Bronchus fibroblast of lung (primary cell): ENCODE results near the gene FAM174C. TPM values are rescaled to one million over a fixed set of nuclear protein-coding genes. Genes with fewer than 3 reads are reported as not detected.

Source experiments
- total RNA-seq: library from RNA; depleted of rRNA; stranded (reverse); fragments of >200 nt; gene quantifications from 2 replicates; pipeline ENCODE4 v1.2.3, GENCODE V29; 2015

FAM174C gene
- 57.2 and 66.0 TPM in 2 replicates for total RNA-seq

GRCh38 chr19:1275260-1275975, at the start of gene FAM174C:
Gene FAM174C, plus strand, starts transcription at chr19:1275530. Its CDS starts 20 bp downstream, at chr19:1275550.

GRCh38 chr19:1237754-1238368, 37.5 kb upstream of the FAM174C start, which contains the start of gene CBARP:
Gene CBARP, minus strand, starts transcription at chr19:1238005. Its CDS starts 1,905 bp downstream, at chr19:1236100.

DNA sequence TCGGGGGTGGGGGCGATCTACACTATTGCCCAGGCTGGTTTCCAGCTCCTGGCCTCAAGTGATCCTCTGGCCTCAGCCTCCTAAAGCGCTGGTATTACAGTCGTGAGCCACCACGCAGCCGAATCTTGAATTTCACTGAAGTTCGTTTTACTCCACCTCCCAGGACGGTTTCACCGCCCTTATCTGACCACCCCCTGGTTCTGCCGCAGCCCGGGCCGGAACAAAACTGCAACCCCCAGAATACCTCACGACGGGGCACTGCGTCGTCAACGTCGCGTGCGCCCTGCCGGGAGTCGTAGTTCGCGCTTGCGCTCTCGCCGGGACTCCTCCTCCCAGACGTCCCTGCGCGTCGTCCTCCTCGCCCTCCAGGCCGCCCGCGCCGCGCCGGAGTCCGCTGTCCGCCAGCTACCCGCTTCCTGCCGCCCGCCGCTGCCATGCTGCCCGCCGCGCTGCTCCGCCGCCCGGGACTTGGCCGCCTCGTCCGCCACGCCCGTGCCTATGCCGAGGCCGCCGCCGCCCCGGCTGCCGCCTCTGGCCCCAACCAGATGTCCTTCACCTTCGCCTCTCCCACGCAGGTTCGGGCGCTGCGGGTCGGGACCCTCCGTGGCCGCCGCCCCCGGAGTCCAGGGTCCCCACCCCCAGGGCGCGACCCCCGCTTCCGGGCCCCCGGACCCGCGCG, 33.8 kb upstream of the FAM174C start, which contains the start of gene ATP5F1D:
ATP5F1D (plus strand) TSS at position 335 of the 679 bp plus-strand sequence; CDS start at position 435, 100 bp downstream.

DNA sequence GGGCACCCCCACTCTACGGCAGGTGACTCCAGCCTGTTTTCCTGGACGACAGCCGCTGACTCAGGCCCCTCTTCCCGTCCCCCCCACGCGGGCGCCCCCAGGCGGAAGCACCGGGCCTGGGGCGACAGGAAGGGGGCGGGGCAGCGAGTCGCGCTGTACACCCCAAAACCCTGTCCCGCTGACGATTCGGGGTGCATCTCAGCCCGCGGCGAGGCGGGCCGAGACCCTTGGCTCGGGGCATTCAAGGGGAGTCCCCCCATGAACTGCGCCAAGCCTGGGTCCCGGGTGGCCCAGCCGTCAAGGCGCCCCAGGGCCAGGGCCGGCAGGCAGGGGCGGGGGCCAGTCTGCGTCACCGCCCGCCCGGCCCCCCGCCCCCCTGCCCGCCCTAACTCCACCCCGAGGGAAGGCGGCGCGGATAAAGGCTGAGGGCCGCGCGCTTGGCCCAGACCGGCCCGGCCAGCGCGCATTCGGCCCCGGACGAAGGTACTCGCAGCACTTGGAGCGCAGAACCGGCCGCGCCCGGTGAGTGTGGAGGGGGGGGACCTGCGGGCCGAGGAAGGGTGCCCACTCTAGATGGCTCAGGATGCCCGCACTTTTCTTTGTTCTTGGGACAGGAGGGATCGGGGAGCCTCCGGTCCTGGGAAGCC, 27.1 kb upstream of the FAM174C start, which contains the start of gene MIDN:
MIDN (plus strand) TSS at position 445 of the 647 bp plus-strand sequence. CDS start 1,714 bp downstream, outside the sequence.

DNA sequence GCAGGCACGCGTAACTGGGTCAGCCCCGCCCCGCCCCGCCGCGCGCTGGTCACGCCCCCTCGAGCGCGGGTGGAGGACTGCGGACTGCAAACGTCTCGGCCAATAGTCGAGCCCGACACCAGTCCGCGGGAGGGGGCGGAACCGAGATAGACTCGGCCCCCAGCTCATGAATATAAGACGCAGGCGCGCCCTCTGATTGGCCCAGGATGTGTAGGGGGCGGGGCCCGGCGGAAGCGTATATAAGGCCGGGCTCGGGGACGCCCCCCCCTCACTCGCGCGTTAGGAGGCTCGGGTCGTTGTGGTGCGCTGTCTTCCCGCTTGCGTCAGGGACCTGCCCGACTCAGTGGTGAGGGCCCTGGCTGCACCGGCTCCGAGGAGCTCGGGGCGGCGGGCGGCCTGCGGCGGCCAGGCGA, 6.3 kb upstream of the FAM174C start, which contains the start of gene CIRBP:
CIRBP (plus strand) TSS at position 268 of the 413 bp plus-strand sequence. CDS start 1,602 bp downstream, outside the sequence.

DNA sequence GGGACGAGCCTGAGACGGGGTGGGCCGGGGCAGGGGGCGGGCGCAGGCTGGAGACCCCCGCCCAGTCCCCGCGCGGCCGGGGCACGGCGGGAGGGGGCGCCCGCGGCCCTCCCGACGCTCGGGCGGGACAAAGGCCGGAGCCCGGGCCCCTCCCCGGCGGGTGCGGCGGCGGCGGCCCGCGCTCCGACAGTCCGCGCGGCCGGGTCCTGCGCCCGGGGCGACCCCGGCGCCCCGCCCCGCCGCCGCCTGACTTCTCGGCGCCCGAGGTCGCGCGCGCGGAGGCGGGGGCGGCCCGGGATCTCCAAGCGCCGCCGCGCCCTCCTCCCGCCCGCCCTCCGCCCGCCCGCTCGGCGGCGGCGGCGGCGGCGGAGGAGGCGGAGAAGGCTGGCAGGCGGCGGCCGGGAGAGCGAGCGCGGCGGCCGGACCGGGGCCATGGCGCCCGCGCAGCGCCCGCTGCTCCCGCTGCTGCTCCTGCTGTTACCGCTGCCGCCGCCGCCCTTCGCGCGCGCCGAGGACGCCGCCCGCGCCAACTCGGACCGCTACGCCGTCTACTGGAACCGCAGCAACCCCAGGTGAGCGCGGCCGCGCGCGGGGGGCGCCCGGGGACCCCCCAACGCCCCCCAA, 10.5 kb downstream of the FAM174C start, which contains the start of gene EFNA2:
EFNA2 (plus strand) TSS at position 137 of the 624 bp plus-strand sequence; CDS start at position 433, 296 bp downstream.

Other genes starting within 250 kb of the FAM174C start
- 303 and 326 TPM in 2 replicates for gene CNN2, start 248.9 kb upstream of the FAM174C start, total RNA-seq
- 2.8 and 3.0 TPM in 2 replicates for gene ABCA7, start 235.4 kb upstream of the FAM174C start, total RNA-seq
- 0.59 and 2.9 TPM in 2 replicates for gene ARHGAP45, start 208.4 kb upstream of the FAM174C start, total RNA-seq
- gene POLR2E, start 180.2 kb upstream of the FAM174C start, total RNA-seq = 300 TPM in 2 replicates
- 672 and 674 TPM in 2 replicates for gene GPX4, start 171.5 kb upstream of the FAM174C start, total RNA-seq
- 31.4 and 35.2 TPM in 2 replicates for gene SBNO2, start 101.3 kb upstream of the FAM174C start, total RNA-seq
- 67.5 and 69.3 TPM in 2 replicates for gene STK11, start 69.8 kb upstream of the FAM174C start, total RNA-seq
- gene CBARP, start 37.5 kb upstream of the FAM174C start, total RNA-seq = 1.8 and 2.9 TPM in 2 replicates
- 103 and 108 TPM in 2 replicates for gene ATP5F1D, start 33.8 kb upstream of the FAM174C start, total RNA-seq
- gene MIDN, start 26.9 kb upstream of the FAM174C start, total RNA-seq = 18.7 and 19.2 TPM in 2 replicates
- 300 and 305 TPM in 2 replicates for gene CIRBP, start 6.2 kb upstream of the FAM174C start, total RNA-seq
- not detected in 2 replicates for gene EFNA2, start 10.3 kb downstream of the FAM174C start, total RNA-seq
- gene NDUFS7, start 108.4 kb downstream of the FAM174C start, total RNA-seq = 187 and 192 TPM in 2 replicates
- gene GAMT, start 126.0 kb downstream of the FAM174C start, total RNA-seq = 37.5 and 55.8 TPM in 2 replicates
- gene DAZAP1, start 132.1 kb downstream of the FAM174C start, total RNA-seq = 117 and 138 TPM in 2 replicates
- 3,175 and 3,222 TPM in 2 replicates for gene RPS15, start 162.9 kb downstream of the FAM174C start, total RNA-seq
- gene APC2, start 174.6 kb downstream of the FAM174C start, total RNA-seq = under 0.01 TPM in 2 replicates
- 34.3 and 35.2 TPM in 2 replicates for gene C19orf25, start 203.7 kb downstream of the FAM174C start, total RNA-seq
- 1.2 and 1.6 TPM in 2 replicates for gene PCSK4, start 214.8 kb downstream of the FAM174C start, total RNA-seq
- 2.2 and 2.5 TPM in 2 replicates for gene REEP6, start 215.7 kb downstream of the FAM174C start, total RNA-seq
- 1.2 and 2.0 TPM in 2 replicates for gene ADAMTSL5, start 237.5 kb downstream of the FAM174C start, total RNA-seq
- not detected in 2 replicates for gene PLK5, start 248.5 kb downstream of the FAM174C start, total RNA-seq